NB4 (cell line): ENCODE measurements around the gene PRR33.

Experiments
- DNase-seq: peaks from one replicate; pipeline ENCODE4 v3.0.0; 2010; ENCODE audit warnings: low read depth
- H3K4me3 ChIP-seq: one replicate; pipeline ENCODE4 v1.5.1; 2011; ENCODE audit warnings: mild to moderate bottlenecking, low read depth, low read length, moderate library complexity
- MYC ChIP-seq: IDR thresholded peaks from 2 replicates; pipeline ENCODE4 v1.6.1; 2011; ENCODE audit warnings: low read depth, low read length
- POLR2A ChIP-seq: IDR thresholded peaks from 2 replicates; pipeline ENCODE4 v1.6.1; 2011; ENCODE audit warnings: mild to moderate bottlenecking; ENCODE audit not compliant: insufficient read length; ENCODE audit errors: extremely low read depth
- TF ChIP-seq, protein P1 (sequence below): IDR thresholded peaks from one replicate; pipeline ENCODE4 v1.5.1; 2012; ENCODE audit warnings: low read depth, low read length
- TF ChIP-seq, protein P2 (sequence below): IDR thresholded peaks from 2 replicates; pipeline ENCODE4 v1.6.1; 2011; ENCODE audit warnings: low read depth, low read length

Gene PRR33

DNA sequence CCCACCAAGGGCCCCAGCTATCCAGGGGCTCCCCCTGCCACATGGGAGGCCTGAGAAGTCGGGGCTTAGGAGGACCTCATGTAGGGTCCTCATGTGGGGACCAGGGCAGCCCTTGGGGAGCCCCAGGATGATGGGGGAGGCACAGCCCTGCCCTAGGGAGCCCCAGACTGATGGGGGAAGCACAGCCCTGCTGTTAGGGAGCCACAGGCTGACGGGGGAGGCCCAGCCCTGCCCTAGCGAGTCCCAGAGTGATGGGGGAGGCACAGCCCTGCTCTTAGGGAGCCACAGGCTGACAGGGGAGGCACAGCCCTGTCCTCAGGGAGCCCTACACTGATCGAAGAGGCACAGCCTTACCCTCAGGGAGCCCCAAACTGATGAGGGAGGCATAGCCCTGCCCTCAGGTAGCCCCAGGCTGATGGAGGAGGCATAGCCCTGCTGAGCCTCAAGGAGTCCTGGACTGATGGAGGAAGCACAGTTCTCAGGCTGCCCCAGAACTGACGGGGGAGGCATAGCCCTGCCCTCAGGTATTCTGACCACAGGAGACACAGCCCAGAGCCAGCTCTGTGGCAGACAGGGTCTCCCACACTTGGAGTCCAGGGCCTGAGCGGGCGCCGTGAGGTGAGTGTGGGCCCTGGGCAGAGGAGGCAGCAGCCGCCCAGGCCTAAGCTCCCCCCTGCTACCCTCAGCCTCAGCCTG lies 10.8 kb downstream of the PRR33 start:
- peak; percentile 55 for DNase-seq
- TF ChIP-seq, protein P1, sequence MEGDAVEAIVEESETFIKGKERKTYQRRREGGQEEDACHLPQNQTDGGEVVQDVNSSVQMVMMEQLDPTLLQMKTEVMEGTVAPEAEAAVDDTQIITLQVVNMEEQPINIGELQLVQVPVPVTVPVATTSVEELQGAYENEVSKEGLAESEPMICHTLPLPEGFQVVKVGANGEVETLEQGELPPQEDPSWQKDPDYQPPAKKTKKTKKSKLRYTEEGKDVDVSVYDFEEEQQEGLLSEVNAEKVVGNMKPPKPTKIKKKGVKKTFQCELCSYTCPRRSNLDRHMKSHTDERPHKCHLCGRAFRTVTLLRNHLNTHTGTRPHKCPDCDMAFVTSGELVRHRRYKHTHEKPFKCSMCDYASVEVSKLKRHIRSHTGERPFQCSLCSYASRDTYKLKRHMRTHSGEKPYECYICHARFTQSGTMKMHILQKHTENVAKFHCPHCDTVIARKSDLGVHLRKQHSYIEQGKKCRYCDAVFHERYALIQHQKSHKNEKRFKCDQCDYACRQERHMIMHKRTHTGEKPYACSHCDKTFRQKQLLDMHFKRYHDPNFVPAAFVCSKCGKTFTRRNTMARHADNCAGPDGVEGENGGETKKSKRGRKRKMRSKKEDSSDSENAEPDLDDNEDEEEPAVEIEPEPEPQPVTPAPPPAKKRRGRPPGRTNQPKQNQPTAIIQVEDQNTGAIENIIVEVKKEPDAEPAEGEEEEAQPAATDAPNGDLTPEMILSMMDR, result no peak
- TF ChIP-seq POLR2A (no peak), MYC (no peak)
- TF ChIP-seq, protein P2, sequence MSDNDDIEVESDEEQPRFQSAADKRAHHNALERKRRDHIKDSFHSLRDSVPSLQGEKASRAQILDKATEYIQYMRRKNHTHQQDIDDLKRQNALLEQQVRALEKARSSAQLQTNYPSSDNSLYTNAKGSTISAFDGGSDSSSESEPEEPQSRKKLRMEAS, result no peak
- H3K4me3 ChIP-seq, result no peak overlapping the region

DNA sequence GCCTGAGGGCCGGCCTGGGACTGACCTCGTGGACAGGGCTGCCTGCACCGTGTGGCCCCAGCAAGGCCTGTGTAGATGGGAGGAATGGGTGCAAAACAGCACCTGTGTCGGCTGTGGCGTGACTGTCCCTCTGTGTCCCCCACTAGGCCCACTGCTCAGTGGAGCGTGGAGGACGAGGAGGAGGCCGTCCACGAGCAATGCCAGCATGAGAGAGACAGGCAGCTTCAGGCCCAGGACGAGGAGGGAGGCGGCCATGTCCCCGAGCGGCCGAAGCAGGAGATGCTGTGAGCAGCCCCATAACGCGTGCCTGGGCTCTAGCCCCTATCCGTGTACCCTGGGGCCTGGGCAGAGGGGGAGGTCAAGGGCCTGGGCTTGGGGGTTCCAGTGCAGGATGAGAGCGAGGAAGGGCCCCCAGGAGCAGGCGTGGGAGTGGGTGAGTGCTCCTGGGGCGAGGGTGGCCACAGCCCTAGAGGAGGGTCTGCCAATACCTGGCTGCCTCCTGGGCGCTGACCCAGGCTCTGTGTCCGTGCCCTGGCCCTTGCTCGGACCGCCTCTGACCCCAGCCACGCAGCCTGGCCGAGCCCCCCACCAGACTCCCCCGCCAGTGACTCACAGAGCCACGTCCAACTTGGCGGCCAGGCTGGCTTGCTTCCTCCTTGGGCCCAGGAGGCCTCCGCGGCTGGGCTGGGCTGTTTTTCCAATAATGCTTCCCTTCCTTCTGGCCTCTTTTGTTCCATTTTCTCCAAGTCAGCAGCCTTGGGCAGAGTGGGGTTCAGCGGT lies 11.6 kb downstream of the PRR33 start:
- no peak overlapping the region for H3K4me3 ChIP-seq
- peak; percentile 55 for DNase-seq
- TF ChIP-seq, protein P2, result no peak
- TF ChIP-seq MYC (no peak), POLR2A (no peak)
- TF ChIP-seq, protein P1, result no peak

DNA sequence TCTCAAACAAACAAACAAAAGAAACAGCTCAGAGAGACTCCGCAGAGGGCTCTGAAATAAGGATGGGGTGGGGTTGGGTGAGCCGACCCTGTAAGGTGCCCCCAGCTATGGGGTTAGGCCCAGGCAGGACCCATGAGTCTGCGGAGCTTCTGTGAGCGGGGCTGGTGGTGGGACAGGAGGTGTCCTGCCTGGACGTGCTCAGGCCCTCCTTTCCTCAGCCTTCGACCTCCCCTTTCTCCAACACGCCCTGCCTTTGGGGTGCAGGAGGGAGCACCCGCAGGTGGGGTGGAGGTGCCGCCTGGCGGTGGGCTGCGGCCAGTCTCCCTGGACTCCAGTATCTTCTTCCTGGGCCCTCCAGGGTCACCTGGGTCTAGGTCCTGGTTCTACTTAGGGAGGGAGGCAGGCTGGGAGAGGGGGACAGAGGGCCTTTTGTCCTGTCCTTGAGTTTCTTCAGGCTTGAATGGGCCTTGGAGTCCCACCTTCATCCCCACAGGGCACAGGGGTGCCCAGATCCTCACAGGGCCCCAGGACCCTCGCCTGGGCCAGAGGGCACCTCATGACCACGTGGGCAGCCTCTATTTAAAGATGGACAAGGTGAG lies 12.3 kb downstream of the PRR33 start:
- DNase-seq, result no peak
- TF ChIP-seq, protein P2, result no peak
- TF ChIP-seq POLR2A, result no peak
- TF ChIP-seq, protein P1, result no peak
- no peak for TF ChIP-seq MYC
- no peak overlapping the region for H3K4me3 ChIP-seq

DNA sequence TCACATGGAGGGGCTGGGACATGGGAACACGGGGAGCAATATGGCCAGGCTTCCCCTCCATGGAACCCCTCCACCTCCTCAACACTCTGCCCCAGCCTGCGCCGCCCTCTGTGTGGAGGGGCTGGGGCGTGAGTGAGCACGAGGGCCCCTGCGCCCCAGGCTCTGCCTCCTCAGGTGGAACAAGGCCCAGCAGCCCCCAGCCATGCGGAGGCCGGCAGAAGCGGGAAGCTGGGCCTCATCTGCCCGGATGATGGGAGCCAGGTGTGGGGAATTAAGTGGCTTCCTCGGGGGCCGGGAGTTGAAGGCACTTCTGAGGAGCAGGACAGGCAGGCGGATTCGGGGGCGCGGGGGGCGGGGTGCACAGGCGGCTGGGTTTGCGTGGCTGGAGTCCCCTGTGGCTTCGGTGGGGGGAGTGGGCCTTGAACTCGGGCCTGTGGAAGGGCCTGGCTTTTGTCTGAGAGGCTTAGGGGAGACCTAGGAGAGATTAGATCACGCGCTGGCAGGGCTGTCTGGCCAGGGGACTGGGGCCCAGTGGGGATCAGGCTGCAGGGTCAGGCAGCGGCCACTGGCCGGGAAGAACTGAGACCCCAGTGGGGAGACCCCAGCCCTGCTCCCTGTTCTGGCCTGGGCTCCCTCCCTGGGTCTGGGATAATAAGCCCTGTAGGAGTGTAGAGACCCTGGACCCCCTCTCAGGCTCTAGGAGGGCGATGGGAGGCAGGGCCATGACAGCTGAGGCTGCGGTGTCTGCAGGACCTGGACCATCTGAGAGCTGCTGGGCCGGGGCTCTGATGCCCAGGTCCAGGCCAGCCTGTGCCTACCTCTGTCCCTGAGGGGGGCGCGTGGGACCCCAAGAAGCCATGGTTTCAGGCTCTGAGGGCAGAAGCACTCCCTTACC lies 13.3 kb downstream of the PRR33 start:
- no peak overlapping the region for H3K4me3 ChIP-seq
- no peak for DNase-seq
- TF ChIP-seq, protein P1, result no peak
- TF ChIP-seq, protein P2, result no peak
- no peak for TF ChIP-seq MYC
